ENCODE measurements around the gene SERPINA5.

DNA sequence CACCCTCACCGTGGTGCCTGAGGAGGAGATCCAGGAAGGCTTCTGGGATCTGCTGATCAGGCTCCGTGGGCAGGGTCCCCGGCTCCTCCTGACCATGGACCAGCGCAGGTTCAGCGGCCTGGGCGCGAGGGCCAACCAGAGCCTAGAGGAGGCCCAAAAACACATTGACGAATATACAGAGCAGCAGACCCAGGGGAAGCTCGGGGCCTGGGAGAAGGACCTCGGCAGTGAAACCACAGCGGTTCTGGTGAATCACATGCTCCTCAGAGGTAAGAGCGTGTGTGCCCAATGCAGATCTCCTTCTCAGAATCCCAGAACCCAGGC lies 60.4 kb downstream of the SERPINA5 start:
- TF ChIP-seq, protein P1, sequence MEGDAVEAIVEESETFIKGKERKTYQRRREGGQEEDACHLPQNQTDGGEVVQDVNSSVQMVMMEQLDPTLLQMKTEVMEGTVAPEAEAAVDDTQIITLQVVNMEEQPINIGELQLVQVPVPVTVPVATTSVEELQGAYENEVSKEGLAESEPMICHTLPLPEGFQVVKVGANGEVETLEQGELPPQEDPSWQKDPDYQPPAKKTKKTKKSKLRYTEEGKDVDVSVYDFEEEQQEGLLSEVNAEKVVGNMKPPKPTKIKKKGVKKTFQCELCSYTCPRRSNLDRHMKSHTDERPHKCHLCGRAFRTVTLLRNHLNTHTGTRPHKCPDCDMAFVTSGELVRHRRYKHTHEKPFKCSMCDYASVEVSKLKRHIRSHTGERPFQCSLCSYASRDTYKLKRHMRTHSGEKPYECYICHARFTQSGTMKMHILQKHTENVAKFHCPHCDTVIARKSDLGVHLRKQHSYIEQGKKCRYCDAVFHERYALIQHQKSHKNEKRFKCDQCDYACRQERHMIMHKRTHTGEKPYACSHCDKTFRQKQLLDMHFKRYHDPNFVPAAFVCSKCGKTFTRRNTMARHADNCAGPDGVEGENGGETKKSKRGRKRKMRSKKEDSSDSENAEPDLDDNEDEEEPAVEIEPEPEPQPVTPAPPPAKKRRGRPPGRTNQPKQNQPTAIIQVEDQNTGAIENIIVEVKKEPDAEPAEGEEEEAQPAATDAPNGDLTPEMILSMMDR (IDR thresholded peaks at IDR 0.05) = no peak
- TF ChIP-seq EP300 (IDR thresholded peaks at IDR 0.05) (no peak), POLR2A (IDR thresholded peaks at IDR 0.05) (no peak)
